Right atrium auricular region (tissue), 2 donors: ENCODE data around the gene DARS1. TPM values are rescaled to one million over a fixed set of nuclear protein-coding genes. Genes with fewer than 3 reads are reported as not detected.

Source experiments
- DNase-seq: peaks from one replicate; pipeline ENCODE4 v3.0.0-alpha.2; 2019; ENCODE audit warnings: low spot score
- H3K27ac ChIP-seq, 2 donors: fragments of 200-600 bp; sonication (generic); 1 replicate in 1 of 2; 2 replicates in 1 of 2; pipeline ENCODE4 v1.5.1; 2016 to 2019
- H3K27me3 ChIP-seq, 2 donors: fragments of 200-600 bp; sonication (generic); one replicate each; pipeline versions ENCODE4 v1.5.1 to v1.6.0; 2017 to 2019
- H3K36me3 ChIP-seq: fragments of 200-600 bp; sonication (generic); one replicate; pipeline ENCODE4 v1.5.1; 2016
- H3K4me1 ChIP-seq, 2 donors: fragments of 200-600 bp; sonication (generic); one replicate each; pipeline versions ENCODE4 v1.5.1 to v1.6.0; 2017 to 2019
- H3K4me3 ChIP-seq, 2 donors: fragments of 200-600 bp; sonication (generic); 1 replicate in 1 of 2; 2 replicates in 1 of 2; pipeline ENCODE4 v1.5.1; 2017 to 2019; ENCODE audit warnings: mild to moderate bottlenecking in 1 of 2, moderate library complexity in 1 of 2
- H3K9me3 ChIP-seq, 2 donors: fragments of 200-600 bp; sonication (generic); one replicate each; pipeline ENCODE4 v1.5.1; 2019
- total RNA-seq, 2 donors: library from RNA; depleted of rRNA; stranded (reverse); fragments of >200 nt; gene quantifications; one replicate each; pipeline ENCODE4 v1.1.0, GENCODE V29; 2016
- TF ChIP-seq, protein P1 (sequence below), 2 donors: fragments of 200-600 bp; sonication (generic); IDR thresholded peaks; one replicate each; pipeline ENCODE4 v1.5.1; 2019; ENCODE audit warnings: antibody characterized with exemption in 2 of 2

The DARS1 gene
- total RNA-seq, 2 donors from 2014 or later = 42.4 to 57.8 TPM

DNA sequence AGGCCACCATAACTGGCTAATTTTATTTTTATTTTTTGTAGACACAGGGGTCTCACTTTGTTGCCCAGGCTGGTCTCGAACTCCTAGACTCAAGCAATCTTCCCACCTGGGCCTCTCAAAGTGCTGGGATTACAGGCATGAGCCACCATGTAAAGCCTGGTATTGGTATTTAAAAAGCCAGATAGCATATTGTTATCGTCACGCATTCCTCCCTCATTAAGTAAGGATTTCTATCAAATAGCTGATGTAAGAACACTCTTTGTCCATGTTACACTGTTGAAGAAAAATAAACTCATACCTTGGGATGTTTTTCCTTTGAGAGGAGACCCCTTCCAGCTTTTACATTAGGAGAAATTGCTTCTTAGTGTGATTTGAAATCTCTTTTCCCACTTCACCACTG, 39.2 kb upstream of the DARS1 start:
- DNase-seq = no peak
- Histone ChIP-seq H3K4me1 (peaks cover 0 to 12% of the 10 kb centered on the region in 2 donors), H3K27me3 (no peaks in the 10 kb centered on the region), H3K9me3 (no peaks in the 10 kb centered on the region), H3K4me3 (no peak overlapping the region), H3K36me3 (no peaks in the 10 kb centered on the region), H3K27ac (no peak overlapping the region)
- TF ChIP-seq, protein P1, sequence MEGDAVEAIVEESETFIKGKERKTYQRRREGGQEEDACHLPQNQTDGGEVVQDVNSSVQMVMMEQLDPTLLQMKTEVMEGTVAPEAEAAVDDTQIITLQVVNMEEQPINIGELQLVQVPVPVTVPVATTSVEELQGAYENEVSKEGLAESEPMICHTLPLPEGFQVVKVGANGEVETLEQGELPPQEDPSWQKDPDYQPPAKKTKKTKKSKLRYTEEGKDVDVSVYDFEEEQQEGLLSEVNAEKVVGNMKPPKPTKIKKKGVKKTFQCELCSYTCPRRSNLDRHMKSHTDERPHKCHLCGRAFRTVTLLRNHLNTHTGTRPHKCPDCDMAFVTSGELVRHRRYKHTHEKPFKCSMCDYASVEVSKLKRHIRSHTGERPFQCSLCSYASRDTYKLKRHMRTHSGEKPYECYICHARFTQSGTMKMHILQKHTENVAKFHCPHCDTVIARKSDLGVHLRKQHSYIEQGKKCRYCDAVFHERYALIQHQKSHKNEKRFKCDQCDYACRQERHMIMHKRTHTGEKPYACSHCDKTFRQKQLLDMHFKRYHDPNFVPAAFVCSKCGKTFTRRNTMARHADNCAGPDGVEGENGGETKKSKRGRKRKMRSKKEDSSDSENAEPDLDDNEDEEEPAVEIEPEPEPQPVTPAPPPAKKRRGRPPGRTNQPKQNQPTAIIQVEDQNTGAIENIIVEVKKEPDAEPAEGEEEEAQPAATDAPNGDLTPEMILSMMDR (IDR thresholded peaks at IDR 0.05) = no peak

DNA sequence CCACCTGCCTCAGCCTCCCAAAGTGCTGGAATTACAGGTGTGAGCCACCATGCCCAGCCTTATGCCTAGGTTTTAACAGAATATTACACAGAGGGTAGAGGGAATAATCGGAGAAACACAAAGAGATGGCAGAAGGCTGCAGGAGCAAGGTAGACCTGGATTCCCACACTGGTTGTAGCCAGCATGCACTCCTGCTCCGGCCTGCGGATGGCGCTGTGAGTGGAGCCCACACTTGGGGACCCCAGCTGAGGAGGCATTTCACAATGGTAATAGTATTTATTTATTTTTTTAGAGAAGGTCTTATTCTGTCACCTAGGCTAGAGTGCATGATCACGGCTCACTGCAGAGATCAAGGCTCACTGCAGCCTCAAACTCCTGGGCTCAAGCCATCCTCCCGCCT, 38.8 kb upstream of the DARS1 start:
- TF ChIP-seq, protein P1 (IDR thresholded peaks at IDR 0.05) = no peak
- H3K27ac ChIP-seq = no peak overlapping the region
- H3K9me3 ChIP-seq = no peaks in the 10 kb centered on the region
- no peaks in the 10 kb centered on the region for H3K27me3 ChIP-seq
- peaks cover 0 to 14% of the 10 kb centered on the region in 2 donors for H3K4me1 ChIP-seq
- DNase-seq = no peak
- H3K36me3 ChIP-seq = no peaks in the 10 kb centered on the region
- no peak overlapping the region for H3K4me3 ChIP-seq

DNA sequence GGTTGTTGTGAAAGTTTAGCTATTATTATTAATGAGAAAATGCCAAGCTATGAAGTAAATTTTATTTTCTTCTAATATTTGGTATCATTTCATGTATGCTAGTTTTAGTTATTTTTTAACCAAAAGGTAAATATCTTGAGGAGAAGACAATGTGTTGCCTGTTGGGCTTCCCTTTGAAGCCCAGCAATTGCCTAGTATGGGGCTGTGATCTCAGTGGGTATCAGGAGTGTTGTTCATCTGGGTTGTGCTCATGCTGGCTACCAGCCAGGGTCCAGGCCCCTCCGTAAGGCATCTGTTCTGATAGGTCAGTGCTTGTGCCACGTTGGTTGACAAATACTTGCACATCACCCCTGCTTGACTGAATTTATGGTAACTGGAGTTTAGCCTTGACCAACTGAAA, 38.0 kb upstream of the DARS1 start:
- Histone ChIP-seq H3K36me3 (no peaks in the 10 kb centered on the region), H3K27me3 (no peaks in the 10 kb centered on the region), H3K4me1 (peaks cover 0 to 14% of the 10 kb centered on the region in 2 donors), H3K9me3 (no peaks in the 10 kb centered on the region), H3K4me3 (no peak overlapping the region), H3K27ac (no peak overlapping the region)
- TF ChIP-seq, protein P1 (IDR thresholded peaks at IDR 0.05) = no peak
- DNase-seq = no peak

DNA sequence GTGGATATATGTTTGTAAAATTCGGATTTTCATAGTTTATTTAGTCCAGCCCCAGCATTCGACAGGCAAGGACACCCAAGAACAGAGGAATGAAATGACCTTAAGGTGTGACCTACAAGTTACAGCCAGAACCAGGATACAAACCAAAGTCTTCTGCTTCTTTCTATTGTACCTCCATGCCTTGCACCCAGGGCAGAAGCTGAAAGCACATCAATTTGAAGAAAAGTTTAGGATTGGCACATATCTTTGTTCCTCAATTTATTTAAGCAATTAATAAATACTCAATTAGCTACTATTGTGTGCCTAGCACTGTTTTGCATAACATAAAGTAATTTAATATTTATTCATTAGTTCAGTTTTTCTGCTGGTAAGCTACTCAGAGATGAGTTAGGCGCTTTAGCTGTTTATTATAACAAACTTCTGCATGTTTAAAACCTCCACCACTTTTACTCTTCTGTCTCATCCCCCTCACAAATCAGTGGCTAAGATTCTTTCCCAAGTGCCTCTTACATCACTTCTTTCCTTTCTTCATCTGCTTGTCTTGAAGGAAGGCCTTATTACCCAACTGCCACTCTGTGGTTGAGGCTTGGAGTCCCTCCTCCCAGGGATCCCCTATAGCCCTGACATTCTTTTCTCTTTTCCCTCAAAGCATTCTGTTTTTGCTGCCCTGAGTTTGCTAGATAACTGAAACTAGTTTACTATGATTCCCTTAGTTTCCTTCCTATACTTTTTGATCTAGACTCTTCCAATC, 37.1 kb upstream of the DARS1 start:
- H3K36me3 ChIP-seq = no peaks in the 10 kb centered on the region
- H3K4me1 ChIP-seq = peaks cover 0 to 14% of the 10 kb centered on the region in 2 donors
- H3K9me3 ChIP-seq = no peaks in the 10 kb centered on the region
- TF ChIP-seq, protein P1 (IDR thresholded peaks at IDR 0.05) = no peak
- no peak for DNase-seq
- no peak overlapping the region for H3K27ac ChIP-seq
- no peak overlapping the region for H3K4me3 ChIP-seq
- no peaks in the 10 kb centered on the region for H3K27me3 ChIP-seq

DNA sequence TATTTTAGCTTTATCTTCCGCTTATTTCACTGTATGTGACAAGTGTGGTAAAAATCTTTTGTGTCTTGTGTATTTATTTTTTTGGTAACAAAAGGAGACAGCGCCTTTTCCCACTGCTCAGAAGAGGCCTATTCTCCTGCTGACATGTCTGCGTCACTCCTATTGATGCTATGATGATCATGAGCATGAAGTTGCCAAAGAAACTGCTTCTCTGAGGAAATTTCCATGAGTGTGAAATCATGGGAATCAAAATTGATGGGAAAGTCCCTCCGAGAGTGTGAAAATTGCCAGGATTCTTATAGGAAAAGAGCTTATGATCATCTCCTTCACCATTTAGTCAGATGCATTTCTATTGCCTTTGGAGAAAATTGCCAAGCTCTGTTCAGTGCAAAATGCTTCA, 36.5 kb upstream of the DARS1 start:
- TF ChIP-seq, protein P1 (IDR thresholded peaks at IDR 0.05) = no peak
- Histone ChIP-seq H3K36me3 (no peaks in the 10 kb centered on the region), H3K4me1 (peaks cover 0 to 14% of the 10 kb centered on the region in 2 donors), H3K4me3 (no peak overlapping the region), H3K9me3 (no peaks in the 10 kb centered on the region), H3K27me3 (no peaks in the 10 kb centered on the region), H3K27ac (no peak overlapping the region)
- DNase-seq = no peak

DNA sequence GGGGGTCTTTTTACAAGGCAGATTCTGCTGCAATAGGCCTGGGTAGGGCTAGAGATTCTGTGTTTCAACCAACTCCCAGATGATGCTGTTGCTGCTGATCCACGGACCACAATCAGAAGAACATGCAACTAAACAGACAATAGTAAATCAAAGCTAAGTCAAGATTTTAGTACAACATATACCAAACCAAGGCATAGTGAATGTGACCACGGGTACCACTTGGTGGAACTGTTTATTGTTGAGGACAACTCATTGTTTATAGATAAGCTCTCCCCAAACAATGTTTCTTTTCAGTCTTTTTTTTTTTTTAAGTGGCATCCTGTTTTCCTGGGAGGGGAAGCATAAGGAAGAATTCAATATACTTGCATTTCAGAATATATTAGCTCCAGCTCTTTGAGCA, 36.0 kb upstream of the DARS1 start:
- Histone ChIP-seq H3K4me3 (no peak overlapping the region), H3K9me3 (no peaks in the 10 kb centered on the region), H3K27me3 (no peaks in the 10 kb centered on the region), H3K4me1 (peaks cover 0 to 14% of the 10 kb centered on the region in 2 donors), H3K36me3 (no peaks in the 10 kb centered on the region), H3K27ac (no peak overlapping the region)
- no peak for DNase-seq
- TF ChIP-seq, protein P1 (IDR thresholded peaks at IDR 0.05) = no peak
